CD4-positive, alpha-beta T cell treated with Interleukin-17A for 1 hour (primary cell): ENCODE data around the gene AMPD3.

Experiments
- DNase-seq: peaks from one replicate; pipeline ENCODE4 v3.0.0-alpha.2; 2020

The AMPD3 gene

DNA sequence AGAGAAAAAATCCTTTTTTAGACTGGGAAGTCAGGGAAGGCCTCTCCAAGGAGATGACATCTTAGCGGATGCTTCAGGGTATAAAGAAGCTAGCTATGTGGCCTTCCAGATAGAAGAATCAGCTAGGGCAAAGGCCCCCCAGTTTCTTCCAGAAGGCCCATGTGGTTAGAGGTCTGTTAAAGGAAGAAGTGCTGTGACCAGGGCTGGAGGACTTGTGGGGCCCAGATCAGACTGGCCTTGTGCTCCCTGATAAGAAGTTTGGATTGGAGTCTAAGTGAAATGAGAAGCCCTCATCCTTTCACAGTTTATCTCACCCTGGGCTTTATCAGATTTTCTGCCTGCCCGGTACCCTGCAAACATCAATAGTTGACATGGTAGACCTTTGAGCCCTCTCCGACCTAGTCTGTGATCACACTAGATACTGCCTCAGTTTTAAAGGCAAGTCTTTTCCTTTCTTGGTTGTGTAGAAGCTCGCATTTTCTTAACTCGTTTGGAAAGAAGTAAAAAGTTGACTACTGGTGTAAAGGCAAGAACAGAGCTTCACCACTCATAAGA is 7.8 kb downstream of the AMPD3 start:
- DNase-seq, result no peak

DNA sequence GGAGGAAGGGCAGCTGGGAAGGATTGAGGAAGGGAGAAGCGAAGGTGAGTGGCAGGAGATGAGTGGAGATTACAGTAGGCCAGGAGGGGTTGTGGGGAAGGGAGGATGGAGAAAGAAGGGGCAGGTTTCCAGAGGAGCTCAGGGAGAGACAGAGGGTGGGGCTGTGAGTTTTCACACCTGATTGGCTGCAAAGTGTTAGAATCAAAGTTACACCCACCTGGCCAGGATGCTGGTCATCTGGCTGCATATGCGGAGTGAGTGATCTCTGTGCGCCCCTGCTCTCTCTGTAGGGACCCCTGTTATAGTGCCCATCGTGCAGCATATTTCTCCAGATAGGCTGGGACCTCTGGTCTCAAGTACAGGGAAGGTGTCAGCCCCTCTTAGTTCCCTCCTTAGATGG is 18.3 kb downstream of the AMPD3 start:
- DNase-seq, result no peak

DNA sequence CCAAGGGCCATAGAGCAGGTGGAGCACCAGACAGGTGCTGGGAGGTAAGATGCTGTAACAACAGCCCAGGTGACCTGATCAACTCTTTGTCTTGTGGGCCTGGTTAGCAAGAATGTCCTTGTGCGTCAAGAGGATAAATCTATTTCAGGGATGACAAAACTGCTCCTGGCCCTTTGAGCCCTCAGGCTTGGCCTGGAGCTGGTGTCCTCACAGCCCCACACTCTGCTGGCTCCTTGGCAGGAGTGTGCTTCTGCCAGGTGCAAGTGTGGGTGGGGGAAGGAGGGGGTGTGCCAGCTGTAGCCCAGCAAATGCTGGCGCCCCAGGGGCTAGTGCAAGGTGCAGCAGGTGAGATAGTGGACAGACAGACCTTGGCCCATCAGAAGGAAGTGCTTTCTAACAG is 19.5 kb downstream of the AMPD3 start:
- DNase-seq, result no peak

DNA sequence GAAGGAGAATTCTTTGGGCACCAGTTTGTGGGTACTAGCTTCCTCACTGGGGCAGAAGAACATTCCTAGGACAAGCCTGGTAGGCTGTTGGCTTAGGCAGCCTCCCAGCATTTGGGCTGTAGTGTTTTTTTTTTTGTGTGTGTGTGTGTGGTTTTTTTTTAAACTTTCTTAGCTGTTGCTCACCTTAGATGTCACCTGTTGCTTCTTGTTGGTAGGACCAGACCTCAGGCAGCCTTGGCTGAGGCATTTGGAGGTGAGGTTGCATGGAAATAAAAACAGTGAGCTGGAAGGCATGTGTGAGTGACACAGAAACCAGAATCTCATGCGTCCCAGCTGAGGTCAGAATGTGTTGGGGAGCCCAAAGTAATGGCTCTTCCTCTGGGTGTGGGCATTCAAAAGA is 21.3 kb downstream of the AMPD3 start:
- DNase-seq, result no peak

DNA sequence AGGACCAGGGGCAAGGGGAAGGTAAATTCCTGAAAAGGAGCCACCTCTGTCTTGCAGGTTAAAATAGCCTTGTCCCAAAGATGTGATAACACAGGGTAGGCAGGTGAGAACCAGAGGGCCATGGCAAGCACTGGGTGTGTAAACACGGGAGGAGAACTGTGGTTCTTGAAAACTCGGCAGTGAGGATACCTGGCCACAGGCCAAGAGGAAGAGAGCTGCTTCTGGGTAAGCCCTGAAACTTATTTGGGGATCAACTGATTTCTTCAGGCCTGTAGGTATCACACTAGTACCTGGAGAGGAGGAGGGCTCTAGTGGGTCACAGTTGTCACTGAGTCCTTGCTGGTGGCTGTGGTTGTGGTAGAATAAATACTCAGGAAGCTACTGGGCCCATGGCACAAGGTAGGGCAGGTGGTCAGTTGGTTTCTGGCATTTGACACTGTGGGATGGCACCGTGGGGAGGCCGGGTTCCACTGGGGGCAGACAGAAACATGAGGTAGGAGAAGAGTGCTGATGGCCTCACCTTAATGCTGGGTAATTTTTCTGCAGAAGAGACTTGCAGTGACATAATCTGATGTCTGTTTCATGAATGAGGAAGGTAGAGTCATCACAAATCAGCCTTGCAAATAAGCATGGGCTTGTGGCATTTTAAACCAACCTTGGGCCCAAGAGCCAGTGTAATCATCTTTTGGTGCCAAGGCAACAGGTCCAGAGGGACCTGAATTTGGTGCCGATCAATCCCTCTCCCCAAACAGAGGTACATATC is 22.0 kb downstream of the AMPD3 start:
- DNase-seq, result no peak

DNA sequence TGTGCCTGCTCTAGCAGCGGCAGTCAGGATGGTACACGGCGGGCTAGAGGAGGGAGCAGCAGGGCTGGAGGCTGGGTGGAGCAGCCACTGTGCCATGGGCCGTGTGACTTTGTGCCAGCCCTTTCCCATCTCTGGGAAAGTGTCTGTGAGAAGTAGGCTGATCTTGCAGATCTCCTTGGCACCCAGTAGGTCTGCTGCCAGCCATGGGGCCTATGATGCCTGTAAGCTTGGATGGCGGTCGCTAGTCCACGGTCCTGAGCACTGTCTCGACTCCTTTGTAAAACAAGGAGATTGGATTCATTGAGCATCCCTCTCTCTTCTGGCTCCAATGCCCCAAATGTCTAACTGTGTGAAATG is 22.6 kb downstream of the AMPD3 start:
- no peak for DNase-seq

DNA sequence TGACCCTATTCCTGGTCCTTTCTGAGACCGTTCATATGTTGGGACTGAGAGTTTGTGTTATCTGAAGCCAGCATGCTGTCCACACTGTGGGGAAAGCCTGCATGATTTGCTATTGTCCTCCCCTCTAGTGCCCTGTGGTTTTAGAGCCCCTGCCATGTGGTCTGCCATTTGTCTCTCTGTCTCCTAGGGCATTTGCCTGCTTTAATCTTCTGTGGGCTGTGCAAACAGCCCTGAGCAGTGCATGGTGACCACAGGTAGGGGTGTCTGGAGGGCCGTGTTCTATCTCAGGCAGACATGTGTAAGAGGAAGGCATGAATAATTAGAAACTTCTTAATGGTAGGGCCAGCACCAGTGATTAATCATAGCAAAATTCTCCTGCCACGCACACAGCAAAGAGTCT is 23.0 kb downstream of the AMPD3 start:
- DNase-seq, result no peak

DNA sequence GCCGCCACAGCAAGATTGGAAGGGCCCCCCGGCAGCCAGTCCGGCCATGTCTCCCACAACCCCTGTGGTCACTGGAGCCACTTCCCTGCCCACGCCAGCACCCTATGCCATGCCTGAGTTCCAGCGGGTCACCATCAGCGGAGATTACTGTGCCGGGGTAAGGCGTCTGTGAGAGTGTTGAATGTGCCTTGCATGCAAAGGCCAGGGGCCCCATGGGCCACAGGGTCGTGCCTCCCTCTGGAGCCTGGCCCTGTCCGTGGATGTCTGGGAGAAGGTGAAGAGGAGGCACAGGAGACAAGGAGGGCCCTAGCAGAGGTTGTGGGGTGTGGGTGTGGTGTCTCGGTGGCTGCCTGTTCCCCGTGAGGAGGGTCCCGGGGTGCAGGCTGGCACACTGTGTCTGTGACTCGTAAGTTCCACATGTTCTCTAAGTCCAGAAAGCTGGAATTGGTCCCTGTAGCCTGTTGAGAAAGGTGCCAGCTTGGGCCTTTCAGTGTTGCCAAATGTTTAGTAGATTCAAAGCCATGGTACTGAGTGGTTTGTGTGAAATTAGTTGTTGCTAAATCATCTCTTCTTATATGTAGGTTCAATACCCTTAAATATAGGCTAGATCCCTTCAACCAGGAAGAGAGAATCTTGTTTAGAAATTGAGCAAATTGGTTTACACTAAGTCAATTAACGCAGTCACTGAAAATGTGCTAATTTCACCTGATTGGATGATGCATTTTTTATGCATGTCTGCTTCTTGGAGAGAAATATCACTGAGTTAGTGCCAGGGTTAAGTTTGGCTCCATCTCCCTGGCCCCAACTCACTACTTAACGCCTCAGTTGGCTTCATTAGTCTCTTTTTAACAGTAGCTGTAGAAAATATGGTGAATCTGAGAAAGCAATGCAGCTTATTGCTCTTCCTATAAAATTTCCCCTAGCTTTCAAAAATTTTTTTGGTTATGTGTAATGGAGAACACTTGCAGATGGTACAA is 23.8 kb downstream of the AMPD3 start:
- no peak for DNase-seq

DNA sequence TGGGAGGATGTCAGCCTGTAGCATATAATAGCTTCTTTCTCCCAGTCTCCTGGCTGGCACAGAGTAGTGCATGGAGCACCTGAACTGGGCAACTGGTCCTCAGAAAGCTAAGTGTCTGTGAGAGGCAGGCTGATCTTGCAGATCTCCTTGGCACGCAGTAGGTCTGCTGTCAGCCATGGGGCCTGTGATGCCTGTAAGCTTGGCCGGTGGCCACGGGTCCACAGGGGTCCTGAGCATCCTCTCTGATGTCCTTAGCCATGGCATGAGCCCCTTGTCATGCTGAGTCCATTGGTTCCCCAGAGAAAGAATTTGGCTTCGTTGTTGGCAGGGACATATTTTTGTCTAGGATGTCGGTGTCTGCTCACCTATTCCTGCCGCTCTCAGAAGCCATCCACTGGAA is 25.0 kb downstream of the AMPD3 start:
- DNase-seq, result no peak

DNA sequence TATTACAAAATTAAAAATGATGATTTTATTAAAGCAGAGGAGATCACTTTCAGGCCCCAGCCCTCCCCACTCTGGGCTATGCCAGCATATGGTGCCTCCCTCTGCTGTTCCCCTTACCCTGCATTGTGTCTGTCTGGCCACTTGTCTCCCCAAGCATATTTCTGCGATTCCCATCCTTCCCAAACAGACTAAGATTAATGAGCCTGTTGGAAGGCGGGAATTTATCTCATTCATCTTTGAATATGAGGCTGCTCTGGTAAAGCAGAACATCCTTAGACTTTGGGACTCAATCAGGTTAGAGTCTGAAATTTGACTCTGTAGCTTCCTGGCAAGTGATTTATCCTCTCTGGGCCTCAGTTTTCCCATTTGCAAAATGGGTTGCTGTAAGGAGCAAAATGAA is 25.7 kb downstream of the AMPD3 start:
- DNase-seq, result no peak

DNA sequence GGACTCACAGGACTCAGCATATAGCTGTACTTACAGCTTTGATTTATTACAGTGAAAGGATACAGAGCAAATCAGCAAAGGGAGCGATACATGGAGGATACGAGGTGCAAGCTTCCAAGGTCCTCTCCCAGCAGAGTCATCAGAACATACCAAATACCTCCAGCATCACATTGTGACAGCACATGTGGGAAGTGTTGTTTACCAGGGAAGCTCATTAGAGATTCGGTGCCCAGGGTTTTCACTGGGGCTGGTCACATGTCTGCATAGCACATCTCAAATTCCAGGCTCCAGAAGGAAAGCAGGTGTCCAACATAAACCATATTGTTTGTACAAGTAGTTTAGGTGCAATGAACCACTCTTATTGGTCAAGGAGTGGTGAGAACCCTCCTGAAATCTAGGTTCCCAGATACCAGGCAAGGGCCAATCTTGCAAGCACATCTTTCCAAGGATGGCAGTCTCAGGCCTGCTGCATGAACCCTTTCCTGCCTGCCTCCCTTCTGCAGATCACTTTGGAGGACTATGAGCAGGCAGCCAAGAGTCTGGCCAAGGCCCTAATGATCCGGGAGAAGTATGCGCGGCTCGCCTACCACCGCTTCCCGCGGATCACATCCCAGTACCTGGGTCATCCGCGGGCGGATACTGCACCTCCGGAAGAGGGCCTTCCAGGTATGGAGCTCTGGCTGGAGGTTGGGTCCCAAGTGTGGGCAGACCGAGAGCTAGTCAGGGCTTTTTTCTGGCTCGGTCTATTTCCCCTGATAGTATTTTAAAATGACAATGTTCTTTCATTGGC is 26.7 kb downstream of the AMPD3 start:
- no peak for DNase-seq

DNA sequence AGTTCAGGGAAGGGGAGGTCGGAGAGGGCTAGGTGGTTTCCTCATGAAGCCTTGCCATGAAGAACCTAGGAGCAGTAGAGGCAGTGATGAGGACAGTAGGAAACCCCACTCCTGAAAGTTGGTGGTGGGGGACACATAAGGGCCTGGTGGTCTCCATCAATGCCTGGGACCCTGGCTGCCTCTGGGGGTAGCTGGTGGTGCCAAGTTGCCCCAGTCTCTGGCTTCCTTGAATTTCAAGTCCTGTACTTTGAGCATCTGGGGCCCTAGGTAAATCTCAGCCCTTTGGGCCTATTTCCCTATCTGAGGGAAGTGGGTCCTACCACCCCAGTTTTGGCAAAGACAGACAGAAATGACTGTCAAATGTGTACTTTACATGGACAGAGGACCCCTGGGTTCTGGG is 28.1 kb downstream of the AMPD3 start:
- DNase-seq, result no peak

DNA sequence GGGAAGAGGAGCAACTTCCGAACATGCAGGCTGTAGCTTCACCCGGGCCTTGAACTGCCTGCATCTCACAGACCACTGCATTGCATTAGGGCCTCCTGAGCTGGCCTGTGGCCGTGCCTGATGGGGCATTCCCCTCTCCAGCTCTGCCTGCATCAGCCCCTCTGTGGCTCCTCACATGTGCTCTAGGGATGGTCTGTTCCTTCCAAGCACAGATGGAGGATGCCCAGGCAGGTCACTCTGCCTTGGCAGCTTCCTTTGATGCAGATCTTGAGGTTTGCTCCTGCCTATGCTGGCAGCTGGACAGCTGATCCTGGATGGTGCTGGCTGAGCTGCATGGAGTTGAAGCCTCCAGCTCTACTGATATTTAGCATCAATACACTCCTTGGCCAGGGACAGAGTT is 28.5 kb downstream of the AMPD3 start:
- no peak for DNase-seq

DNA sequence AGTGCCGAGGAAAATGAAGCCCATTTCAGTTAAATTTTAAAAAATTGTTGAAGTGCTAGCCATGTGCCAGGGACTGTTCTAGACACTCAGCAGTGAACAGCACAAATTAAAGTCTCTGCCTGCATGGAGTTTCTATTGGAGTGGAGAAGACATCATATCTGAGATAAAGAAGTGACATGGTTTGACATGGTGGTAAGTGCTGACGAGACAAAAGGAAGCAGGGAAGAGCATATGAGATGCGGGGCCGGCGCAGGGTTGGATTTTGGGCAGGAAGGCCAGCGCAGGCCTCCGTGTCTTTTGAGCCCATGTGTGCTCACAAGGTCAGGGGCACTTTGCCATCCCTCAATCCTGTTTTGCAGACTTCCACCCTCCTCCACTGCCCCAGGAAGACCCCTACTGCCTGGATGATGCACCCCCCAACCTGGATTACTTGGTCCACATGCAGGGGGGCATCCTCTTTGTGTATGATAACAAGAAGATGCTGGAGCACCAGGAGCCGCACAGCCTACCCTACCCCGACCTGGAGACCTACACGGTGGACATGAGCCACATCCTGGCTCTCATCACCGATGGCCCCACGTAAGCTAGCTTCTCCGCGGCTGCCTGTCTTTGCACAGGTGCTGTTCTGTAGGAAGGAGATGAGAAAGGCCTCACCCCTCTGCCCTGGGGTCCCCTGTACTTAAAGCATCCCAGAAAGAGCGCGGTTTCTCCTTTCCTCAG is 29.6 kb downstream of the AMPD3 start:
- DNase-seq, result no peak

DNA sequence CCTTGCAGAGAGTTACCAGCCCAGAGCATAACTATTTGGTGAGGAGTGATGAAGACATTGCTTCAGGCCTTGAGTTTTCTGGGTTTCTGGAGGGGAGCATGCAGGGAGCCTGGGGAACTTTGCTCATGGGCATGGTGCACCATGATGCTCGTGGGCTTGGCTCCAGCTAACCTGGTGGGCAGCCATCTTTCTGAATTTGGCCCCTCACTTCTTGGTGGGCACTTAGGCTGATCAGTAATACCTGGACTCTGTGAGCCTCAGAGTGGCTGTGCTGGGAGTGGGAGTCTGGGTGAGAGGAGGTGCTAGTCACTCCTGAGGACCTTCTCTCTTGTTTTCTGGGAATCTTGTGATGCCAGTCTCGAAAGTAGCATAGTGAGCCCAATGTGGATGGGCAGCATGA is 30.6 kb downstream of the AMPD3 start:
- no peak for DNase-seq

DNA sequence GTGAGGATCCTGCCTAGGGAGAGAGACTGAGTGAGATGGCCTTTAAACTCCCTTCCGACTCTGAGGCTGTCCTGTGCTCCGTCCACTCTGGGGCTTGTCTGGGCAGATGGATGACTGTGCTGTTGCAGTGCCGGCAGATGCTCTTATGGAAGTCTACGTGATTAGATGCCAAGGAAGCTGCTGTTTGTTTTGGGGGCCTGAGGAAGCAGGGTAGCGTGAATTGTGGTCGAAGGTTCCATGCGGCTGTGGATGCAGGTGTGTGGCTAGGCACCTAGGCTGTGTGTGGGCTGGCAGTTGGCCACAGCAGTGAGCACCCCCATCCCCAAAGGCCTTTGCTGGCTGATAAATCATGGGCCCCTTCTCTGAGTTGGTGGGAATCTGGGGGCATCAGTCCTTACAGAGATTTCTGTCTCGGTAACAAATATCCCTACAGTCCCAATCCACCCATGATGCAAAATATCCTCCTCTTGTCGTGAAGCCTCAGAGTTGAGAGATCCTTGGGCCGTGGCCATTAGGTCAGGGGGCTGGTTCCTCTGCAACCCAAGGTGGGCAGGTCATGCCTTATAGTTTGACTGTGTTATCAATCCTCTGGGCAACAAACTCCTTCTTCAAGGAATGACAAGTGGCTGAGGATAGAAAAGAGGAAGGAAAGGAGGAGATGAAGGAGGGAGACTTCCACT is 31.2 kb downstream of the AMPD3 start:
- no peak for DNase-seq

DNA sequence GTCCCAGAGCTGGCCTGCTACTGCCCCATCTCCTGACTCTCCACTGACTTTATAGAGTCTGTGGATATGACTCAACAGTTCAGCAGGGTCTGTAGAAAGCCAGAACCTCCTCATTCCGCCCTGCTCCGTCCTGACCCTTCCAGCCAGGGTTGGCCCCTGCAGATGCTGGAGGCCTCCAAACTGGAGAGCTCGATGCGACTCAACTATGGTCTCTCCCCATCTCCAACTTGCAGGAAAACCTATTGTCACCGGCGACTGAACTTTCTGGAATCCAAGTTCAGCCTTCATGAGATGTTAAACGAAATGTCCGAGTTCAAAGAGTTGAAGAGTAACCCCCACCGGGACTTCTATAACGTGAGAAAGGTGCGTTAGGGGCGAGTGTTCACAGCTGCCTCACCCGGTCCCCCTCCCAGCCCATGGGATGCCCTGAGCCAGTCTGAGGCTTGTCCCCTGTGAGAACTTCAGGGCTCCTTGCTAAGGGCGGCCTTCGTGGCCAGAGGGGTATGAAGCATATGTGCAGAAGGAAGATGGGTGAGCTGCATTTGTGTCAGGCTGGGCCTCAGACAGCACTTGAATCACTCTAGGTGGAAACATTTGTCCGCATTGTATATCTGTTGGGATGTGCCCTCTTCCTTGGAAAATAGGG is 32.1 kb downstream of the AMPD3 start:
- no peak for DNase-seq

DNA sequence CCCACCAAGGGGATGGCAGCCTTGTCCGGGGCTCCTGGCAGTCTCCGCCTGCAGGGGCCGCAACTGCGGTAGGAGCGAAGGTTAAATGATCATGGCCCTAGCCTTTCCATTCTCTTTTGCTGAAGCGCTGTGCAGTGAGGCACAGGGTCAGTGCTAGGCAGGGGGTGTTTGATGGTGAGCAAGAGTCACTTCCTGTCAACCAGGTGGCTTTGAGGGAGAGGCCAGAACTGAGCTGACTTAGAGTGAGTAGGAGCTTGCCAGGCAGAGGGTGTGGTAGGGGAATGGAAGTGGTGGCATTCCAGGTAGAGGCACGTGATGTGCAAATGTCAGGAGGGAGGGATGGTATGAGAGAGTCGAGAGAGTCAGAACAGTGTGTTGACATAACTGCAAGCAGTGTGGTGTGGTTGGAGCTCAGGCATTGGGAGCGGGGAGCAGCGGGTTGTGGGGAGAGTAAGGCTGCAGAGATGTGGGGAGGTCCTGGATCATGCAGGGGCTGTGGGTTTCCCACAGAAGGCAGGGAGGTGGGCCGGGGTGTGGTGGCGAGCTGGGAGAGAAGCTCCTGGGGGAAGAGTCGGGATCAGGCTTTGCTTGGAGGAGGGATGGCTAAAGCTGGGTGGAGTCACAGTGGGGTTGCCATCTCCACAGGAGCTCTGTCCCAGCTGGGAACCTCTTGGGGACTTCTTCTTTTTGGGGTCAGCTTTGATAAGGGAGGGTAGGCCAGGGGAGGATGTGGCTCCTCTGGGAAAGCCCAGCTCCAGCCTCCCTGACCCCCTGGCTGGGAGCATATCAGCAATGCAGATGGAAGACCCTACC is 33.3 kb downstream of the AMPD3 start:
- no peak for DNase-seq

DNA sequence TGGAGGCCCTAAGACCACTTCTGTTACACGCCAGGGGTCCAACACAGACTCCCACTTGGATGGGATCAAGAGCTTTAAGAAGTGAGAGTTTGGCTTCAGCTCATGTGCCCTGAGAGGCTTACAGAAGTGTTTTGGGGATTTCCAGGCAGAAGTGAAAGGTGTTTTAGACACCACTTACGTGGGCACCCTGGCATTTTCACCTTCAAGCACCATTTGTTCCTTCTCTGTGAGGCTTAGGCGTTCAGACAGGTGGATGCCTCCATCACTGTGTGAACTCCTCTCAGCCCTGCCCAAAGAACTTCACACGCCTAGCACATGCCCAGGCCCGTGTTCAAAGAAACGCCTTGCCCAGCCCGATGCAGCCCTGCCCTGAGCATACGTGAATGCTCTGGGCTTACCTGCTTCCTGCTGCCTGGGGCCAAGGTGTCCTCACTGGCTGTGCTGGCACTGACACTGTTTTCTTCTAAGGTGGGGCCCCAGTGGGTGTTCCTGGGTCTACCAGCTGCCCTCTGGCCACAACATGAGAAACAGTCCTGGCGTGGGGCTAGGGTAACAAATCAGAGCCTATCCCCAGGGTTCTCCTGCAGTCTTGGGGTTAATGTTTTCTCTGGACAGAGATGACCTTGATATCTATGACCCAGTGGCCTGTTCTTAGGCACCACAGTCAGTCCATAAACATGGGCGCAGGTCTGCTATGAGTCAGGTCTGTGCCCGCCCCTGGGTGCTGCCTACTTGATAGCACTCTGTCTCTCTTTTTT is 34.0 kb downstream of the AMPD3 start:
- peak; percentile 7 for DNase-seq

DNA sequence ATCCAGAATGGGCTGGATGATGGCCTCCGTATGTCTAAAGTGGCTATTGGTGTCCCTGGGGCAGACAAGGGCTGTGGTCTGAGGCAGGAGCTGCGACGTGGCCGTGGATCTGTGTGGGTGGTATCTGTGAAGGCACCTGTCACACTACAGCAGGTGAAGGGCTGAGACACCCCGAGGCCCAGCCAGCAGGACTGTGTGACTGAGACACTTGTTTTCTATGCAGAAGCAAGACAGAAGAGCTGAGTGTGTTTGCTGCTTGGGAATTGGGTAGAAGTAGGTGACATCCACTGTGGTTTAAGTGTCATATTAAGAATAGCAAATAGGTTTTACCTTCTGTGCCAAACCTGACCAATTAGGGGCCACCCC is 35.0 kb downstream of the AMPD3 start:
- DNase-seq, result no peak
